ENCODE measurements around the gene DNAJC25. TPM values are rescaled to one million over a fixed set of nuclear protein-coding genes. Genes with fewer than 3 reads are reported as not detected.
"Not testable (repeated sequence)": the region's sequence is repeated elsewhere in the genome, so short reads cannot be mapped to it uniquely, and the experiment has no call there.

Gene DNAJC25
- total and polyA plus RNA-seq, 2 of the 8 experiments (the other 6 are each of a cell fraction or from before 2014, with no cell fraction given) = 2.7 to 6.2 TPM

- TF ChIP-seq E2F6 (IDR thresholded peaks at IDR 0.05) (no peak), BACH1 (IDR thresholded peaks at IDR 0.05; ENCODE audit: low read length) (no peak), SIRT6 (IDR thresholded peaks at IDR 0.05; ENCODE audit: low read length) (no peak), ASH2L (IDR thresholded peaks at IDR 0.05; ENCODE audit: low read length) (no peak)
These were observed 37.0 kb downstream of the DNAJC25 start (continued) for GRCh38 chr9:111668026-111668573.

GRCh38 chr9:111668601-111669000 lies 37.5 kb downstream of the DNAJC25 start:
- H4K8ac ChIP-seq (ENCODE audit: extremely low read depth, insufficient read depth, low read length); FAIRE-seq; H4K91ac ChIP-seq (replicated peaks; ENCODE audit: insufficient read length, low read length); H3K36me3 ChIP-seq (ENCODE audit: control insufficient read depth in 2 of 4, insufficient read depth in 4 of 4, low read length in 3 of 4); H3K27ac ChIP-seq (ENCODE audit: low read depth, low read length); H3K9me3 ChIP-seq (ENCODE audit: insufficient read depth in 2 of 2, low read depth in 1 of 2, low read length in 1 of 2); H2AFZ ChIP-seq (ENCODE audit: low read length); H2BK15ac ChIP-seq (ENCODE audit: low read length); H3K4ac ChIP-seq (replicated peaks; ENCODE audit: insufficient read length, low read depth, low read length); H3K9ac ChIP-seq (replicated peaks in 1 of 4; ENCODE audit: extremely low read depth in 1 of 4, low read depth in 3 of 4, low read length in 3 of 4); H3K18ac ChIP-seq (ENCODE audit: extremely low read depth, low read length); H3K14ac ChIP-seq (ENCODE audit: insufficient read length); H4K5ac ChIP-seq (ENCODE audit: insufficient read length, low read depth, low read length); H3K23ac ChIP-seq (ENCODE audit: insufficient read length); CTCF ChIA-PET (ENCODE audit: partially characterized antibody); H3K4me3 ChIP-seq (ENCODE audit: extremely low read depth in 1 of 4, insufficient read depth in 2 of 4, low read depth in 3 of 4, low read length in 4 of 4); H3K4me2 ChIP-seq (ENCODE audit: insufficient read depth in 1 of 2, low read depth in 2 of 2, low read length in 2 of 2); H3K27me3 ChIP-seq (replicated peaks in 1 of 4; ENCODE audit: control insufficient read depth in 3 of 4, extremely low read depth in 1 of 4, insufficient read depth in 3 of 4, low read length in 3 of 4); H2BK120ac ChIP-seq (replicated peaks; ENCODE audit: low read depth, low read length); DNase-seq (ENCODE audit: low read depth in 1 of 2, low spot score in 2 of 2); H2BK12ac ChIP-seq (ENCODE audit: low read depth, low read length); H3K4me1 ChIP-seq (replicated peaks in 1 of 4; ENCODE audit: control insufficient read depth in 3 of 4, insufficient read depth in 4 of 4, low read length in 3 of 4); POLR2A ChIA-PET (ENCODE audit: partially characterized antibody); H3K56ac ChIP-seq (replicated peaks; ENCODE audit: insufficient read length, low read depth, low read length); H2AK5ac ChIP-seq (ENCODE audit: low read depth, low read length); H3K79me1 ChIP-seq (ENCODE audit: low read depth, low read length); H4K20me1 ChIP-seq (replicated peaks in 1 of 2; ENCODE audit: control insufficient read depth in 1 of 2, insufficient read depth in 2 of 2, low read length in 2 of 2); H3K23me2 ChIP-seq (ENCODE audit: low read depth, low read length); H2BK5ac ChIP-seq (ENCODE audit: low read depth, low read length); H2BK20ac ChIP-seq (ENCODE audit: low read length): not testable (repeated sequence)
- WGBS, 2 experiments (ENCODE audit: extremely low coverage in 1 of 2, insufficient coverage in 1 of 2, insufficient read length in 1 of 2, insufficient replicate concordance in 2 of 2, low coverage in 1 of 2, low lambda C conversion rate in 2 of 2, missing lambda C conversion rate in 1 of 2) = 98% methylated on average over 11 of the region's 11 CpGs; no CpG with 5 or more reads in 1 of the 2 experiments
- peaks cover 0 to 12% of the 10 kb centered on the region in 2 experiments; a peak in 1 of 4 replicates for H3K79me2 ChIP-seq (ENCODE audit: control insufficient read depth in 1 of 2, insufficient read depth in 2 of 2, low read length in 2 of 2)
